ENCODE measurements around the gene EEF1A2.

EEF1A2 gene

DNA sequence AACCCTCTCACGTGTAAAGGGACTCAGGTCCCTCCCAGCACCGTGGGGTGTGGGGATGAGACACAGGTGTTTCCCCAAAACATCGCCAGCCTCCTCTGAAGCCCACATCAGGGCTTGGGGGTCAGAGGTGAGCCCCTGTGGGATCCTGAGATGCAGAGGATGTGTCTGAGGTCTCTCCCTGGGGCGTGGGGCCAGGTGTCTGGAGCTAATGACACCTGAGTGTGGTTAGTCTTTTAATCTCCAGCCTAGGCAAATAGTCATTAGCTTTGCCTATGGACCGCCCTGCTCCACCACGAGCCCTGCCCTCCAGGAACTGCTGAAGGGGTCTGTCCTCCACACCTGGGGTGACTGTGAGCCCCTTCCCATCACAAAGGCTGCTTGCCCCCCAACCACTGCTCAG lies 46.9 kb upstream of the EEF1A2 start (continued):
- no peak for TF ChIP-seq ARNTL (CRISPR knock-in tag; IDR thresholded peaks at IDR 0.05; ENCODE audit: borderline replicate concordance, low read depth)
- no peak for TF ChIP-seq TCF4 (CRISPR knock-in tag; IDR thresholded peaks at IDR 0.05; ENCODE audit: borderline replicate concordance)
- no peak for TF ChIP-seq ESRRG (CRISPR knock-in tag; IDR thresholded peaks at IDR 0.05)

DNA sequence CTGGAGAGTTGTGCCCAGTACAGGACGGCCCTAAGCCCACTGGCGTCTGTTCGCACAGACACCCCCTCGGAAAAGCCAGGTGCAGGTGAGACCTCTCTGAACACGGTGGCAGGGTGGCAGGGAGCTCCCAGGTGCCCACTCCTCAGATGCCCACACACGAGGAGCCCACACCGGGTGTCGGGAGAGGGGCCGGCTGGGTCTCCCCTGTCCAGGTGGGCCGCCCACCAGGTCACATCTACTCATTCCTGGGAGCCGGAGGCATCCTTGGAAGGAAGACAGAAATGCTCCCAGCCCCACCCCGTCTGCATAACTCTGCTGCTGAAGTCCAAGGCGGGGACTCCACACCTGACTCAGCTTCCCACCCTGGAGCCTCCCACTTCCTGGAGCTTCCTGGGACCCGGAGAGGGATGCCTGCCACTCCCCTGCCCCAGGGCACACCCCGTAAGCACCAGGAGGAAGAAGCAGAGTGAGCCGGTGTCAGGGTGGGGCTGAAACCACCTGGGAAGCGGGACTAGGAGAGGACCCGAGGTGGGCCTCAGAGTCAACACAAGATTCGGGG lies 46.2 kb upstream of the EEF1A2 start:
- ATAC-seq: no peak
- TF ChIP-seq TSHZ2 (CRISPR knock-in tag; IDR thresholded peaks at IDR 0.05) (no peak), CSRNP3 (CRISPR knock-in tag; IDR thresholded peaks at IDR 0.05) (no peak), ZFP3 (CRISPR knock-in tag; IDR thresholded peaks at IDR 0.05) (no peak), BACH2 (CRISPR knock-in tag; IDR thresholded peaks at IDR 0.05; ENCODE audit: borderline replicate concordance) (no peak), ESRRG (CRISPR knock-in tag; IDR thresholded peaks at IDR 0.05) (no peak), ZC3H10 (CRISPR knock-in tag; IDR thresholded peaks at IDR 0.05) (no peak), PPARA (CRISPR knock-in tag; IDR thresholded peaks at IDR 0.05; ENCODE audit: borderline replicate concordance) (no peak), ZNF8 (CRISPR knock-in tag; IDR thresholded peaks at IDR 0.05) (no peak), ZNF565 (CRISPR knock-in tag; conservative IDR thresholded peaks at IDR 0.05; ENCODE audit: low read depth) (no peak), OSR1 (CRISPR knock-in tag; IDR thresholded peaks at IDR 0.05) (no peak), SNAI2 (CRISPR knock-in tag; IDR thresholded peaks at IDR 0.05) (no peak), CREB5 (CRISPR knock-in tag; IDR thresholded peaks at IDR 0.05; ENCODE audit: low read depth) (no peak), PATZ1 (CRISPR knock-in tag; IDR thresholded peaks at IDR 0.05; ENCODE audit: borderline replicate concordance) (no peak), CSDC2 (CRISPR knock-in tag; IDR thresholded peaks at IDR 0.05) (no peak), ZFP30 (CRISPR knock-in tag; IDR thresholded peaks at IDR 0.05) (no peak), TOX (CRISPR knock-in tag; IDR thresholded peaks at IDR 0.05; ENCODE audit: borderline replicate concordance) (no peak)
- TF ChIP-seq, protein P1, sequence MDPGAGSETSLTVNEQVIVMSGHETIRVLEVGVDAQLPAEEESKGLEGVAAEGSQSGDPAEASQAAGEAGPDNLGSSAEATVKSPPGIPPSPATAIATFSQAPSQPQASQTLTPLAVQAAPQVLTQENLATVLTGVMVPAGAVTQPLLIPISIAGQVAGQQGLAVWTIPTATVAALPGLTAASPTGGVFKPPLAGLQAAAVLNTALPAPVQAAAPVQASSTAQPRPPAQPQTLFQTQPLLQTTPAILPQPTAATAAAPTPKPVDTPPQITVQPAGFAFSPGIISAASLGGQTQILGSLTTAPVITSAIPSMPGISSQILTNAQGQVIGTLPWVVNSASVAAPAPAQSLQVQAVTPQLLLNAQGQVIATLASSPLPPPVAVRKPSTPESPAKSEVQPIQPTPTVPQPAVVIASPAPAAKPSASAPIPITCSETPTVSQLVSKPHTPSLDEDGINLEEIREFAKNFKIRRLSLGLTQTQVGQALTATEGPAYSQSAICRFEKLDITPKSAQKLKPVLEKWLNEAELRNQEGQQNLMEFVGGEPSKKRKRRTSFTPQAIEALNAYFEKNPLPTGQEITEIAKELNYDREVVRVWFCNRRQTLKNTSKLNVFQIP (CRISPR knock-in tag; IDR thresholded peaks at IDR 0.05; ENCODE audit: borderline replicate concordance, low read depth): no peak

- ATAC-seq: no peak
- no peak for TF ChIP-seq ZFP3 (CRISPR knock-in tag; IDR thresholded peaks at IDR 0.05)
- no peak for TF ChIP-seq TCF4 (CRISPR knock-in tag; IDR thresholded peaks at IDR 0.05; ENCODE audit: borderline replicate concordance)
- no peak for TF ChIP-seq ZNF8 (CRISPR knock-in tag; IDR thresholded peaks at IDR 0.05)
- no peak for TF ChIP-seq ISL1 (CRISPR knock-in tag; IDR thresholded peaks at IDR 0.05)
- TF ChIP-seq BACH2 (CRISPR knock-in tag; IDR thresholded peaks at IDR 0.05; ENCODE audit: borderline replicate concordance): no peak
- no peak for TF ChIP-seq PPARA (CRISPR knock-in tag; IDR thresholded peaks at IDR 0.05; ENCODE audit: borderline replicate concordance)
- TF ChIP-seq ZNF70 (CRISPR knock-in tag; IDR thresholded peaks at IDR 0.05): no peak
- TF ChIP-seq CREB5 (CRISPR knock-in tag; IDR thresholded peaks at IDR 0.05; ENCODE audit: low read depth): no peak
- no peak for TF ChIP-seq SNAI2 (CRISPR knock-in tag; IDR thresholded peaks at IDR 0.05)
- TF ChIP-seq OSR1 (CRISPR knock-in tag; IDR thresholded peaks at IDR 0.05): no peak
- TF ChIP-seq CSDC2 (CRISPR knock-in tag; IDR thresholded peaks at IDR 0.05): no peak
- no peak for TF ChIP-seq ZFP30 (CRISPR knock-in tag; IDR thresholded peaks at IDR 0.05)
- TF ChIP-seq, protein P1 (CRISPR knock-in tag; IDR thresholded peaks at IDR 0.05; ENCODE audit: borderline replicate concordance, low read depth): no peak
- no peak for TF ChIP-seq CSRNP3 (CRISPR knock-in tag; IDR thresholded peaks at IDR 0.05)
Measured at GRCh38 chr20:63544241-63544957, 45.5 kb upstream of the EEF1A2 start.

Measured in SK-N-SH treated with all-trans-retinoic acid at 6 μM for 48 hours (cell line).